Measurements from ENCODE around the gene GHRH. TPM values are rescaled to one million over a fixed set of nuclear protein-coding genes. Genes with fewer than 3 reads are reported as not detected.
A peak's percentile ranks its signal among the peaks of the same experiment; 100 is the strongest.

Gene GHRH
- polyA plus RNA-seq (ENCODE audit: insufficient read length in 4 of 4): not detected

- DNase-seq (ENCODE audit: low read depth in 4 of 4, low spot score in 3 of 4): no peak
Observed at GRCh38 chr20:37261714-37262113, at the start of gene GHRH. Gene GHRH (minus strand): TSS chr20:37261814. CDS start chr20:37256889, 4,925 bp downstream.

- DNase-seq (ENCODE audit: low read depth in 4 of 4, low spot score in 3 of 4): no peak
Observed at GRCh38 chr20:37310951-37311350, 49.3 kb upstream of the GHRH start.

GRCh38 chr20:37309936-37310590, 48.4 kb upstream of the GHRH start:
- DNase-seq (ENCODE audit: low read depth in 4 of 4, low spot score in 3 of 4): peak in 1 of 4 donors; percentile 44

- no peak for DNase-seq (ENCODE audit: low read depth in 4 of 4, low spot score in 3 of 4)
Observed at GRCh38 chr20:37309290-37309689, 47.7 kb upstream of the GHRH start.

GRCh38 chr20:37308086-37309050, 46.8 kb upstream of the GHRH start:
- DNase-seq (ENCODE audit: low read depth in 4 of 4, low spot score in 3 of 4): no peak

- no peak for DNase-seq (ENCODE audit: low read depth in 4 of 4, low spot score in 3 of 4)
Observed at GRCh38 chr20:37305839-37306238, 44.2 kb upstream of the GHRH start.

- no peak for DNase-seq (ENCODE audit: low read depth in 4 of 4, low spot score in 3 of 4)
Observed at GRCh38 chr20:37305079-37305478, 43.5 kb upstream of the GHRH start.

- no peak for DNase-seq (ENCODE audit: low read depth in 4 of 4, low spot score in 3 of 4)
Observed at GRCh38 chr20:37303637-37304036, 42.0 kb upstream of the GHRH start.

- DNase-seq (ENCODE audit: low read depth in 4 of 4, low spot score in 3 of 4): no peak
Observed at GRCh38 chr20:37302981-37303380, 41.4 kb upstream of the GHRH start.

GRCh38 chr20:37301558-37301957, 39.9 kb upstream of the GHRH start:
- DNase-seq (ENCODE audit: low read depth in 4 of 4, low spot score in 3 of 4): no peak

GRCh38 chr20:37301120-37301519, 39.5 kb upstream of the GHRH start:
- no peak for DNase-seq (ENCODE audit: low read depth in 4 of 4, low spot score in 3 of 4)

GRCh38 chr20:37299718-37300528, 38.3 kb upstream of the GHRH start:
- no peak for DNase-seq (ENCODE audit: low read depth in 4 of 4, low spot score in 3 of 4)

- DNase-seq (ENCODE audit: low read depth in 4 of 4, low spot score in 3 of 4): no peak
Observed at GRCh38 chr20:37298190-37298939, 36.8 kb upstream of the GHRH start.

GRCh38 chr20:37297066-37297736, 35.6 kb upstream of the GHRH start:
- DNase-seq (ENCODE audit: low read depth in 4 of 4, low spot score in 3 of 4): no peak

- DNase-seq (ENCODE audit: low read depth in 4 of 4, low spot score in 3 of 4): no peak
Observed at GRCh38 chr20:37296371-37296770, 34.8 kb upstream of the GHRH start.

GRCh38 chr20:37295595-37295994, 34.0 kb upstream of the GHRH start:
- DNase-seq (ENCODE audit: low read depth in 4 of 4, low spot score in 3 of 4): no peak

GRCh38 chr20:37295001-37295400, 33.4 kb upstream of the GHRH start:
- no peak for DNase-seq (ENCODE audit: low read depth in 4 of 4, low spot score in 3 of 4)

- no peak for DNase-seq (ENCODE audit: low read depth in 4 of 4, low spot score in 3 of 4)
Observed at GRCh38 chr20:37294262-37294981, 32.8 kb upstream of the GHRH start.

Measured in left renal pelvis (tissue), 4 donors.